ENCODE measurements around the gene DDRGK1. TPM values are rescaled to one million over a fixed set of nuclear protein-coding genes. Genes with fewer than 3 reads are reported as not detected.
A peak's percentile ranks its signal among the peaks of the same experiment; 100 is the strongest.

Gene DDRGK1
- total RNA-seq, 4 donors from 2014 or later, result 76.7 to 117 (median 89.9) TPM

GRCh38 chr20:3164043-3164762 lies 40.3 kb downstream of the DDRGK1 start:
- H3K27me3 ChIP-seq, result peaks cover 0 to 6% of the 10 kb centered on the region in 2 donors
- H3K4me1 ChIP-seq, result peaks cover 0 to 12% (median 0%) of the 10 kb centered on the region in 4 donors
- H3K27ac ChIP-seq, result no peak overlapping the region
- WGBS, 2 donors, result 88 to 89% methylated on average over 32 of the region's 32 CpGs
- no peaks in the 10 kb centered on the region for H3K9me3 ChIP-seq
- no peak for DNase-seq (ENCODE audit: low spot score in 2 of 2)
- no peak overlapping the region for H3K4me3 ChIP-seq
- peaks cover 0 to 21% (median 0%) of the 10 kb centered on the region in 3 donors for H3K36me3 ChIP-seq
- no peak for TF ChIP-seq EP300 (IDR thresholded peaks at IDR 0.05)

GRCh38 chr20:3163099-3164042 lies 41.1 kb downstream of the DDRGK1 start:
- 85 to 89% methylated on average over 14 of the region's 14 CpGs for WGBS, 2 donors
- no peaks in the 10 kb centered on the region for H3K9me3 ChIP-seq
- DNase-seq (ENCODE audit: low spot score in 2 of 2), result no peak

GRCh38 chr20:3162080-3162611 lies 42.3 kb downstream of the DDRGK1 start:
- Histone ChIP-seq H3K27ac (no peak overlapping the region), H3K4me1 (peaks cover 0 to 30% (median 18%) of the 10 kb centered on the region in 4 donors), H3K9me3 (no peaks in the 10 kb centered on the region), H3K4me3 (no peak overlapping the region), H3K27me3 (no peaks in the 10 kb centered on the region), H3K36me3 (peaks cover 0 to 21% (median 0%) of the 10 kb centered on the region in 3 donors)
- TF ChIP-seq POLR2A (IDR thresholded peaks at IDR 0.05), result no peak
- no peak for TF ChIP-seq EP300 (IDR thresholded peaks at IDR 0.05)
- TF ChIP-seq CTCF (IDR thresholded peaks at IDR 0.05), result no peak
- DNase-seq (ENCODE audit: low spot score in 2 of 2), result no peak
- WGBS, 2 donors, result 41 to 56% methylated on average over 11 of the region's 11 CpGs

More at GRCh38 chr20:3163099-3164042, 41.1 kb downstream of the DDRGK1 start:
- H3K27me3 ChIP-seq, result peaks cover 0 to 6% of the 10 kb centered on the region in 2 donors
- peaks cover 0 to 21% (median 0%) of the 10 kb centered on the region in 3 donors for H3K36me3 ChIP-seq
- no peak overlapping the region for H3K4me3 ChIP-seq
- no peak overlapping the region for H3K27ac ChIP-seq
- no peak for TF ChIP-seq POLR2A (IDR thresholded peaks at IDR 0.05)
- TF ChIP-seq CTCF (IDR thresholded peaks at IDR 0.05), result no peak
- TF ChIP-seq EP300 (IDR thresholded peaks at IDR 0.05), result no peak
- peaks cover 0 to 17% (median 6%) of the 10 kb centered on the region in 4 donors for H3K4me1 ChIP-seq

GRCh38 chr20:3161316-3162079 lies 43.0 kb downstream of the DDRGK1 start:
- H3K27me3 ChIP-seq, result no peaks in the 10 kb centered on the region
- H3K27ac ChIP-seq, result no peak overlapping the region
- TF ChIP-seq CTCF (IDR thresholded peaks at IDR 0.05), result no peak
- no peak for TF ChIP-seq EP300 (IDR thresholded peaks at IDR 0.05)
- no peak for TF ChIP-seq POLR2A (IDR thresholded peaks at IDR 0.05)
- H3K4me1 ChIP-seq, result peaks cover 0 to 36% (median 25%) of the 10 kb centered on the region in 4 donors
- H3K4me3 ChIP-seq, result no peak overlapping the region
- WGBS, 2 donors, result 67 to 69% methylated on average over 5 of the region's 5 CpGs
- no peak for DNase-seq (ENCODE audit: low spot score in 2 of 2)
- H3K36me3 ChIP-seq, result peaks cover 0 to 21% (median 0%) of the 10 kb centered on the region in 3 donors
- H3K9me3 ChIP-seq, result no peaks in the 10 kb centered on the region

- H3K27ac ChIP-seq, result peak overlapping the region in 1 of 4 donors; percentile 86
- no peak for DNase-seq (ENCODE audit: low spot score in 2 of 2)
- H3K27me3 ChIP-seq, result no peaks in the 10 kb centered on the region
- 96 to 99% methylated on average over 6 of the region's 6 CpGs for WGBS, 2 donors
- TF ChIP-seq POLR2A (IDR thresholded peaks at IDR 0.05), result no peak
- no peak for TF ChIP-seq CTCF (IDR thresholded peaks at IDR 0.05)
- TF ChIP-seq EP300 (IDR thresholded peaks at IDR 0.05), result no peak
- peaks cover 0 to 17% (median 0%) of the 10 kb centered on the region in 3 donors for H3K36me3 ChIP-seq
- peak overlapping the region in 1 of 4 donors; percentile 83 for H3K4me3 ChIP-seq
- H3K4me1 ChIP-seq, result peaks cover 0 to 40% (median 25%) of the 10 kb centered on the region in 4 donors
- H3K9me3 ChIP-seq, result no peaks in the 10 kb centered on the region
Measured at GRCh38 chr20:3160418-3160817, 44.1 kb downstream of the DDRGK1 start.

All from tibial nerve (tissue), 4 donors.